Activated T-helper 2 cell treated with anti-CD3 and anti-CD28 coated beads, Interferon-gamma antibody, Interleukin-2, Interleukin-4, amounts not matched to agents 10 μg/mL and 5 μg/mL and 100 μg/mL, durations not matched to agents 14 hours and 24 hours and 36 hours (primary cell): ENCODE measurements around the gene UGDH. TPM values are rescaled to one million over a fixed set of nuclear protein-coding genes. Genes with fewer than 3 reads are reported as not detected.
"Not testable (repeated sequence)": the region's sequence is repeated elsewhere in the genome, so short reads cannot be mapped to it uniquely, and the experiment has no call there.

Experiments
- DNase-seq: peaks from one replicate; pipeline ENCODE4 v3.0.0; 2021; ENCODE audit warnings: low spot score
- H3K27ac Mint-ChIP-seq: one replicate; pipeline ENCODE4 v1.8.0; 2021; ENCODE audit warnings: mixed read lengths
- H3K27me3 Mint-ChIP-seq: one replicate; pipeline ENCODE4 v1.8.0; 2021; ENCODE audit warnings: low read depth, mixed read lengths
- H3K36me3 Mint-ChIP-seq: one replicate; pipeline ENCODE4 v1.8.0; 2021; ENCODE audit warnings: low read depth, mixed read lengths
- H3K4me1 Mint-ChIP-seq: one replicate; pipeline ENCODE4 v1.8.0; 2021; ENCODE audit warnings: low read depth, mixed read lengths
- H3K4me3 Mint-ChIP-seq: one replicate; pipeline ENCODE4 v1.8.0; 2021; ENCODE audit warnings: low read depth, mild to moderate bottlenecking, moderate library complexity, mixed read lengths
- H3K9me3 Mint-ChIP-seq: one replicate; pipeline ENCODE4 v1.8.0; 2021; ENCODE audit warnings: mixed read lengths
- intact Hi-C: fragments of 100-400 bp; cut with micrococcal nuclease; formaldehyde crosslinking; loops from one replicate; pipeline ENCODE4 v1.15.1; 2023
- total RNA-seq: library from RNA; stranded (reverse); gene quantifications from 2 replicates; pipeline ENCODE4 v1.2.3, GENCODE V29; 2022

UGDH gene
- total RNA-seq, 1 donor from 2014 or later, result 34.8 TPM

GRCh38 chr4:39504538-39504937 is 22.7 kb downstream of the UGDH start:
- H3K9me3 Mint-ChIP-seq, result no peaks in the 10 kb centered on the region
- H3K4me1 Mint-ChIP-seq, result no peaks in the 10 kb centered on the region
- no peaks in the 10 kb centered on the region for H3K27me3 Mint-ChIP-seq
- peaks cover 43% of the 10 kb centered on the region for H3K36me3 Mint-ChIP-seq
- no peak for DNase-seq
- H3K4me3 Mint-ChIP-seq, result no peak overlapping the region
- H3K27ac Mint-ChIP-seq, result no peak overlapping the region
- intact Hi-C loops, result no loop called here

GRCh38 chr4:39502664-39503035 is 24.6 kb downstream of the UGDH start:
- DNase-seq, H3K4me1 Mint-ChIP-seq, H3K4me3 Mint-ChIP-seq, H3K27me3 Mint-ChIP-seq, H3K9me3 Mint-ChIP-seq, H3K27ac Mint-ChIP-seq, intact Hi-C loops: not testable (repeated sequence)
- H3K36me3 Mint-ChIP-seq, result peaks cover 51% of the 10 kb centered on the region

- H3K36me3 Mint-ChIP-seq, result peaks cover 53% of the 10 kb centered on the region
Measured at GRCh38 chr4:39502019-39502663, 25.1 kb downstream of the UGDH start.

GRCh38 chr4:39498727-39499020 is 28.6 kb downstream of the UGDH start:
- Mint-ChIP-seq H3K36me3 (peaks cover 31% of the 10 kb centered on the region), H3K4me3 (no peak overlapping the region), H3K27ac (no peak overlapping the region), H3K27me3 (no peaks in the 10 kb centered on the region), H3K4me1 (no peaks in the 10 kb centered on the region), H3K9me3 (no peaks in the 10 kb centered on the region)
- intact Hi-C loops, result no loop called here
- no peak for DNase-seq

More at GRCh38 chr4:39502019-39502663, 25.1 kb downstream of the UGDH start:
- H3K4me1 Mint-ChIP-seq, result no peaks in the 10 kb centered on the region
- no peak for DNase-seq
- no peaks in the 10 kb centered on the region for H3K27me3 Mint-ChIP-seq
- H3K9me3 Mint-ChIP-seq, result no peaks in the 10 kb centered on the region
- no peak overlapping the region for H3K4me3 Mint-ChIP-seq
- no peak overlapping the region for H3K27ac Mint-ChIP-seq
- intact Hi-C loops, result no loop called here

GRCh38 chr4:39497909-39498726 is 29.1 kb downstream of the UGDH start:
- no peak for DNase-seq
- H3K27ac Mint-ChIP-seq, result no peak overlapping the region
- H3K4me3 Mint-ChIP-seq, result no peak overlapping the region
- intact Hi-C loops, result no loop called here
- H3K36me3 Mint-ChIP-seq, result peaks cover 25% of the 10 kb centered on the region
- no peaks in the 10 kb centered on the region for H3K27me3 Mint-ChIP-seq
- H3K4me1 Mint-ChIP-seq, result no peaks in the 10 kb centered on the region
- H3K9me3 Mint-ChIP-seq, result no peaks in the 10 kb centered on the region

GRCh38 chr4:39495446-39496213 is 31.6 kb downstream of the UGDH start:
- Mint-ChIP-seq H3K27me3 (no peaks in the 10 kb centered on the region), H3K4me1 (no peaks in the 10 kb centered on the region), H3K27ac (no peak overlapping the region), H3K9me3 (no peaks in the 10 kb centered on the region), H3K36me3 (peaks cover 16% of the 10 kb centered on the region), H3K4me3 (no peak overlapping the region)
- no peak for DNase-seq
- intact Hi-C loops, result no loop called here

GRCh38 chr4:39494354-39494753 is 32.9 kb downstream of the UGDH start:
- intact Hi-C loops, result no loop called here
- H3K27me3 Mint-ChIP-seq, result no peaks in the 10 kb centered on the region
- no peaks in the 10 kb centered on the region for H3K4me1 Mint-ChIP-seq
- H3K36me3 Mint-ChIP-seq, result peaks cover 11% of the 10 kb centered on the region
- H3K4me3 Mint-ChIP-seq, result no peak overlapping the region
- H3K27ac Mint-ChIP-seq, result no peak overlapping the region
- no peaks in the 10 kb centered on the region for H3K9me3 Mint-ChIP-seq
- DNase-seq, result no peak

GRCh38 chr4:39490322-39490721 is 36.9 kb downstream of the UGDH start:
- Mint-ChIP-seq H3K4me3 (no peak overlapping the region), H3K4me1 (no peaks in the 10 kb centered on the region), H3K27me3 (peaks cover 2% of the 10 kb centered on the region), H3K9me3 (no peaks in the 10 kb centered on the region), H3K27ac (no peak overlapping the region), H3K36me3 (no peaks in the 10 kb centered on the region)
- no peak for DNase-seq
- intact Hi-C loops, result no loop called here

- DNase-seq, result no peak
- Mint-ChIP-seq H3K27ac (no peak overlapping the region), H3K4me1 (no peaks in the 10 kb centered on the region), H3K36me3 (no peaks in the 10 kb centered on the region), H3K4me3 (no peak overlapping the region), H3K27me3 (peaks cover 2% of the 10 kb centered on the region), H3K9me3 (no peaks in the 10 kb centered on the region)
- intact Hi-C loops, result no loop called here
Measured at GRCh38 chr4:39486221-39486804, 40.9 kb downstream of the UGDH start.

GRCh38 chr4:39484582-39485272 is 42.5 kb downstream of the UGDH start:
- H3K27me3 Mint-ChIP-seq, result peaks cover 2% of the 10 kb centered on the region
- H3K4me1 Mint-ChIP-seq, result no peaks in the 10 kb centered on the region
- intact Hi-C loops, result no loop called here

GRCh38 chr4:39480902-39481695 is 46.1 kb downstream of the UGDH start:
- Mint-ChIP-seq H3K27ac (no peak overlapping the region), H3K36me3 (peaks cover 10% of the 10 kb centered on the region), H3K4me3 (no peak overlapping the region), H3K27me3 (no peaks in the 10 kb centered on the region), H3K9me3 (no peaks in the 10 kb centered on the region), H3K4me1 (no peaks in the 10 kb centered on the region)
- no peak for DNase-seq
- intact Hi-C loops, result no loop called here

More at GRCh38 chr4:39484582-39485272, 42.5 kb downstream of the UGDH start:
- H3K9me3 Mint-ChIP-seq, result no peaks in the 10 kb centered on the region
- H3K36me3 Mint-ChIP-seq, result no peaks in the 10 kb centered on the region
- H3K27ac Mint-ChIP-seq, result no peak overlapping the region
- no peak overlapping the region for H3K4me3 Mint-ChIP-seq
- no peak for DNase-seq

GRCh38 chr4:39480251-39480650 is 47.0 kb downstream of the UGDH start:
- Mint-ChIP-seq H3K4me1 (no peaks in the 10 kb centered on the region), H3K36me3 (peaks cover 10% of the 10 kb centered on the region), H3K9me3 (no peaks in the 10 kb centered on the region), H3K27me3 (no peaks in the 10 kb centered on the region), H3K27ac (no peak overlapping the region), H3K4me3 (no peak overlapping the region)
- DNase-seq, result no peak
- intact Hi-C loops, result no loop called here
